Measurements from ENCODE around the gene FRMD4A.
"Not testable (repeated sequence)": the region's sequence is repeated elsewhere in the genome, so short reads cannot be mapped to it uniquely, and the experiment has no call there.

The FRMD4A gene

DNA sequence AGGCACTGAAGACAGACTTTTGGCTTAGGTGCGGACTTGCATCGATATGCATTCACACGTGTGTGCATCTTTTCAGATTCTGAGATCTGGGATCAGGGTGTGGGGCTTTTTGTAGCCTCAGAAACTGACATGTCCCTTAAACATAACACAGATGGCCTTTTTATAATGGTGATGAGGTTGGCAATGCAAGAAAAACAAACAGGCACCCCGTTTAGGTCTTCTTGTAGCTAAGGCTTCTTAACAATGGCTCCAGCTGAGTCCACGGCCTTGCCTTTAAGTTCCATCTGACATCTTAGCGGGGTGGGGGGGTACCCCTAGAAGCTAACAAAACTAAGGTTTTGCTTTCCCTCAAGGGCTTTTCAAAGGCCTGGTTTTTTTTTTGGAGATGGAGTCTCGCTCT, 597.7 kb downstream of the FRMD4A start:
- no peak for DNase-seq

DNA sequence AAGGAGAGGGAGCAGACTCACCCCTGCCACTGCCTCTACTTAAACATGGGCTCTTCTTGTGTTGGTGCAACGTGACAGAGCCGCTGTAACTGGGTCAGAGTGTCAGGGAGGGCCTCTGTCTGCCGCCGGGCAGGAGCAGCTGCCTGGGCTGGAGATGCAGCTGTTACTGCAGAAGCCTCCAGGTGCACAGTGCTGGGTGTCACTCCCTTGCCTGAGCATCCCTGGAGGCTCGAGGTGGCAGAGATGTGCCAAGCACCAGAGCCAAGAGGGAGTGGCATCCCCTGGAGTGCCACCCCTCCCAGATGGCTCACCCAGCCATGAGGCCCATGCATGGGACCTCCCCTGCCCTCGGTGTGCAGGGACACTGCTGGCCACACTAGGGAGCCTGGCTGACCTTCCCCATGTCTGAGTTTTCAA, 598.3 kb downstream of the FRMD4A start:
- DNase-seq: no peak

DNA sequence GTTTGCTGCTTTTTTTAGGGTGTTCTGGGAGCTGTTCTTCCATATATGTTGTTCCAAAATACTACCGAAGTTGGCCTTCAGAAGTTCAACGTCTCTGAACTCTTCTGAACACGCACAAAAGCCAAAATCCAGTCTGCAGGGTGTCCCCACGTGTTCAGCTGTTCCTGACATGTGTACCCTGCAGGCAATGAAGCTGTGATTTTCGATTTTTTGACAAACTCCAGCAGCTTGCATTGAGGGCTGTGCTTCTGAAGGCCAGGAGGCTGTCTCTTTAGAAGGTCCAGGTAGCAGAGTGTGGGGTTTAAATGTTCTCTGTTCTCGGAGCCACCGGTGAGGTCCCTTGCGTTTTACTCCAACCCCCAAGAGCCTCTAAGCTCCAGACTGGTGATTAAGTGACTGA, 598.9 kb downstream of the FRMD4A start:
- DNase-seq: no peak

DNA sequence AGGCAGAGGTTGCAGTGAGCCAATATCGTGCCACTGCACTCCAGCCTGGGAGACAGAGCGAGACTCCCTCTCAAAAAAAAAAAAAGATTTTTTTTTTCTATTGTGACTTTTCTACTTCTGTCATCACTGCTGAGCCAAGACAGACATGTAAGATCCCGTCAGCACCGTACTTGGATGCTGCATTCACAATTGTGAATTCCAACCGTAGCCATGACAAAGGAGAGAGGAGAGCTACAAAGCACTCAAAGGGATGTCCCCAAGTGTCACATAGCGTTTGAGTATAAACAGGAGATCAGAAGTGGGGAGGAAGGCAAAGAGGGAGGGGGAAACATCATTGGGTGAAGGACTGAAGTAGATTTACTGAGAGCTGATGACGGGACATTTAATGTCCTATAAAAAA, 599.8 kb downstream of the FRMD4A start:
- no peak for DNase-seq

DNA sequence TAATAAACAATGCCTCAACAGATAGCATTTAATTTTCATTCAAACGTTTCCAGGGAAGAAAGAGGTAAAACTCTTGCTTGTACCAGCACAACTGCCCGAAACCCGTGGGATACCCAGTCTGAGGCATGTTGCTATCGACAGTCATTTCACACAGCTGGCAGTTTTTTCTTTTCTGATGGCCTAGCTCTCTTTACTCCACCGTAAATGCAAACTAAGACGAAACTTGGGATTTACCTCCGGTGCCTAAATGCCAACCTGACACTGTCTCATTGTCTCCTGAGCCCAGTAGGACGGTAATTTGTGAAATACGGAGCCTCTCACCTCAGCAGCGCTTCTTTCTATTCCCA, 600.4 kb downstream of the FRMD4A start:
- DNase-seq: no peak

DNA sequence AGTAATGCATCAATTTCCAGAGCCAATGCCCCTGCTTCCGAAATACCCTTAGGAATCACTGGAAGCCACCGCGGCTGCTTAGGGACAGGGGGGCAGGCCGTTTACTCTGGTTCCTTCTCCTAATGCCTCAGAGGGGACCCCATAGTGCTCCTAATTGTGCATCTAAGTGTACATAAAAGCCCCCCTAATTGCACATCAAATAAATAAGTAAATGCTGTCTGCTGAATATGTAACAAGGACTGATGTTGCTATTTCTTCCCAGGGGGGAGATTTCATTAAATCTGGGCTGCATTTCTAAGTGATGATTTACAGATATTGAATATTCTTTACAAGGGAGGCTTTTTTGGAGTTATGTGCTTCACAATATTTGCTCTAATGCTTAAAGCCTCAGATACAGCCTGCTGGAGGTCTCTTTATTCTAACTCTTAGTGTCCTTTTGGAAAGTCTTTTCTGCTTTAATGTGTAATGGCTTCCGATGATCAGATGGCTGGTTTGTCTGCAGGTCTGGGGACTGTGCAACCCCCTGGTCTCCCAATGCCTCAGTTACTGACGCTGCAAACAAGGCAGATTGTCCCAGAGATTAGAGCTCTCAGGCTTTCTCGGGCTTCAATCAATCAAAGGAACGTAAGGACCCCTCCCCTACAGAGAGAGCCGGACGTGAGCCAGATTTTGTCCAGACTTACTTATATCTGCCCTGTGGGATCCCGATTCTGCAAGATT, 601.0 kb downstream of the FRMD4A start:
- DNase-seq: no peak

DNA sequence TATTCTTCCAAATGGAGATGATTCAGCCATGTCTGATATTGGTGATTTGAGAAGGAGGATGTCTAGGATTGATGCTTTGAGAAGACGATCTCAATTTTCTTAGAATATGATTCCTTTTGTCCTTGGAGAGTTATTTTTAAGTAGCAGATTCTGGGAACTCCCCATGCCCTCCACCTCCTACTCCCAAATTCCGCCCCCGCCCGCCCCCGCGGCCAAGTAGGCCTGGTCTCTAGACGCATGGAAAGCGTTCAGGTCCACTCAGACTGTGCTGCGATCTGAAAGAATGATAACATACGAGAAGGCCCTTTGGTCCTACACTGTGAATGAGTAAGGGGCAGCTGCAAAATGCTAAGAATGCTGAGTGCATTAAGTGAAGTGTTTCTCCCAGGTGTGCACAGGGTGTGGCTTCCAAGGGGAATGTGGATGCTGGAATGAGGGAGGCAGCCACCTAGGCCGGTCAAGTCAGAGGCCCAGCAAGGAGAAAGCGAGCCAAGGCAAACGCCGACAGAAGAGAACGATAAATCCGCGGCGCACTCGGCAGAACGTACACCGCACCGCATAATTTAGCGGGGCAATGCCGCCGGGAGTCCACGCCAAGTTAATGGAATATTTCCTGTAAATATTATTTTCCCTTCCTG, 601.7 kb downstream of the FRMD4A start:
- no peak for DNase-seq

DNA sequence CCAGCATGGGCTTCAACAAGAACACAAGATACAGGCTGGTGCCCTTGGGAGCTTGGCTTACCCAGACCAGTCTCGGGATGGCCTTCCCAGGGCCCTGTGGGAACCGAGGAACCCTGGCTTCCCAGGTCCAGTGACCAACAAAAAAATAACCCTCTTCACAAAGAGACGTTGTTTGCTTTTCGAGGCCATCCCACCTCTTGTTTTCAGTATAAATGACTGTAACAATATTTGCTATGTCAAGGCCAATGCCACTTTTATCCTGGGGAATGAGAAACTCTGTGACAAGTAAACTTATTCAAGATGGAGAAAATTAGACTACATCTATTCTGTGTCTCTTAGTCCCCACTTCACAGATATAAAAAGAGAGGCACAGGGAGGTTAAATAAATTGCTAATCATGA, 605.1 kb downstream of the FRMD4A start:
- no peak for DNase-seq

DNA sequence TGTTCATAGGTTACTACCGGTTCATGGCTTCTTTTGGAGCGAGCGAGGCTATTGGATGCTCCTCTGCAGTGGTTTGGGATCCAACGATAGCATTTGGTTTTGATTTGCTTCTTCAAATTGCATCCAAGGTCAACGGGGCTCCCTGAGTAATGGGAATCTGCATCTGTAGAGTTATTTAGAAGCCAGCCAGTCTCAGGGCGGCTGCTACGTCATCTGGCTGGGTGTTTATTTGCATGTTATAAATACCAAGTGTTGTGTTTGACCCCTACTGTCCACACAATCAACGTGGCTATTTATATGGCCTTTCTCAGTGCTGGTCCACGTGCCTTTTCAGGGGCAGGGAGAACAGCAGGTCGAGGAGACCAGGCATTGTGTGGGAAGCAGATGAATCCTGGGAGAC, 606.2 kb downstream of the FRMD4A start:
- no peak for DNase-seq

DNA sequence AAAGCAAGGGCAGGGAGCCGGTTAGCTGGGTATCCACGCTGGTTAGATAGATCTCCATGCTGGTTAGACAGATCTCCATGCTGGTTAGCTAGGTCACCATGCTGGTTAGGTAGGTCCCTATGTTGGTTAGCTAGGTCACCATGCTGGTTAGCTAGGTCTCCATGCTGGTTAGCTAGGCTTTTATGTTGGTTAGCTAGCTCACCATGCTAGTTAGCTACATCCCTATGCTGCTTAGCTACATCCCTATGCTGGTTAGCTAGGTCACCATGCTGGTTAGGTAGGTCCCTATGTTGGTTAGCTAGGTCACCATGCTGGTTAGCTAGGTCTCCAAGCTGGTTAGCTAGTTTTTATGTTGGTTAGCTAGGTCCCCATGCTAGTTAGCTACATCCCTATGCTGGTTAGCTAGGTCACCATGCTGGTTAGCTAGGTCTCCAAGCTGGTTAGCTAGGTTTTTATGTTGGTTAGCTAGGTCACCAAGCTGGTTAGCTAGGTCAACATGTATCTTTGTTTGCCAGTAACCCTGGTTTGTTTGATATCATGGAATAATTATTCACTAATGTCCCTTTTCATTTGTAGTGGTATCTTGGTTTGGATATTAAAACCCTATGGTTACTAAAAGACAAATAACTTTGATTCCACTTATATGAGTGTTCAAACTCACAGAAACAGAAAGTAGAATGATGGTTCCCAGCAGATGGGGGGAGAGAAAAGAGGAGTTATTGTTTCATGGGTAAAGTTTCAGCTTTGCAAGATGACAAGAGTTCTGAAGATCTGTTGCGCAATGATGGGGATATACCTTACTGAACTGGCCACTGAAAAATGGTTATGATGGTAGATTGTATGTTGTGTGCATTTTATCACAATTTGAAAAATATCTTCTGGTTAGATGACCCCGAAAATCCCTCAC, 607.7 kb downstream of the FRMD4A start:
- DNase-seq: no peak

DNA sequence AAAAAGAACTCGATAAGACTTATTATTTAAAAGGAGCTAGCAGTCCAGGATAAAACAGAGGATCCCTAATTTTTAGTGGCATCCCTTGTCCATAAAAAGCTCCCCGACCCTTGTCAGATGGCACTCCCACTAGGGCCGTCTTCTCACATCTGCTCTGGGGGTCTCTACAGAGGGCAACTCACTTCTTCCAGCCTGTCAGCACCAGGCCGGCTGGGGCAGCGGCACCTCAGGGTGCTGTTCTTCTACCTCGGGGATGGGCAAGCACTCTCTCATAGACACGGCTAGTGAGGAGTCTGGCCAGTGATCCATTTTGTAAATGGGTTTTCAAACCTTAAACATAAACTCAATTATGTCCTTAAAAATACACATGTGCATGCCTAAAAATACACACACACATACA, 609.2 kb downstream of the FRMD4A start:
- DNase-seq: no peak

DNA sequence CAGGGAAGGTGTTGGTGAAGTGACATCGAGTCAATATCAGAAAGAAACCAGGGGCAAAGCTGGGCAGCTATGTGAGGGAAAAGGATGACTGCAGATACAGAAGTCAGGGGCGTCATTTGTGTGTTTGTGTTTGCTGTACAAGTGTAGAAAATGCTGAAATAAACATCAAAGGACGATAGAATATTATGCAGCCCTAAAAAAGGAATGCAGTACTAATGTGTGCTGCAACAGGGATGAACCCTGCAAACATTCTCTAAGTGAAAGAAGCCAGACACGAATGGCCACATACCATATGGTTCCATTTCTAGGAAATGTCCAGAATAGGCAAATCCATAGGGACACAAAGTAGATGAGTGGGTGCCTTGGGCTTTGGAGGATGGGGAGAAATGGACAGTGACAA, 610.0 kb downstream of the FRMD4A start:
- no peak for DNase-seq

DNA sequence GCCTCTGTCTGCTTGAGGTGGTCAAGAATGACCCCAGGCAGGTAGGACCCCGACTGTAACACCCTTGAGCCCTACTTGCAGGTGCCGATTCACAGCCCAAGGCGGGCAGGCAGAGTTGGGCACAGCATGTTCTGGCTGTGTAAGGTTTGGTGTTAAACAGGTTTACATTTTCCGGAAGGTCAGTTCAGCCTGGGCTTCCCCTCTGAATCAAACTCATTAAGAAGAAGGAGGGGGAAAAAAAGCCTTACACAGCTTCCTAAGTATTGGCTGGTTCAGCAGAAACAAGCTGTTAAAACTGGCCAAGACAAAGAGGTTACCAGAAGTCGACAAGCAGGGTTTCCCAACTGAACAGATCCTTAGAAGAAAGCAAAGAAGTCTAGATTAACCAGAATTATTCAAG, 611.3 kb downstream of the FRMD4A start:
- DNase-seq: no peak

DNA sequence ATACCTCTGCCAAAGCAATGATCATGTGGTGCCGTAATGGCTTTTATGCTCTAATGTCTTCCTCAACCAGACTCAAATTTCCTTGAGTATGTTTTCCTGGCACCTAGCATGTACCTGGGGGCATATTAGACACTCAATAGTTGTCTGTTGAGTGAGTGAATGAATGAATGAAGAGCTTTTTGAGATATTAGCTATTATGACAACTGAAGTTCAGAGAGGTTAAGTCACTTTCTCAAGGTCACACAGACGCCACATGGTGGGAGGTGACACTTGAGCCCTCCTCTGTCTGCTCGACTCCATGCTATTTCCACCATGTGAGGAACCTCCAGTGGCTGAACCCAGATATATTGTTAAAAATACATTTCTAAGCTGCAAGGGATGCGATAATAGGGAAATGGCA, 611.9 kb downstream of the FRMD4A start:
- no peak for DNase-seq

DNA sequence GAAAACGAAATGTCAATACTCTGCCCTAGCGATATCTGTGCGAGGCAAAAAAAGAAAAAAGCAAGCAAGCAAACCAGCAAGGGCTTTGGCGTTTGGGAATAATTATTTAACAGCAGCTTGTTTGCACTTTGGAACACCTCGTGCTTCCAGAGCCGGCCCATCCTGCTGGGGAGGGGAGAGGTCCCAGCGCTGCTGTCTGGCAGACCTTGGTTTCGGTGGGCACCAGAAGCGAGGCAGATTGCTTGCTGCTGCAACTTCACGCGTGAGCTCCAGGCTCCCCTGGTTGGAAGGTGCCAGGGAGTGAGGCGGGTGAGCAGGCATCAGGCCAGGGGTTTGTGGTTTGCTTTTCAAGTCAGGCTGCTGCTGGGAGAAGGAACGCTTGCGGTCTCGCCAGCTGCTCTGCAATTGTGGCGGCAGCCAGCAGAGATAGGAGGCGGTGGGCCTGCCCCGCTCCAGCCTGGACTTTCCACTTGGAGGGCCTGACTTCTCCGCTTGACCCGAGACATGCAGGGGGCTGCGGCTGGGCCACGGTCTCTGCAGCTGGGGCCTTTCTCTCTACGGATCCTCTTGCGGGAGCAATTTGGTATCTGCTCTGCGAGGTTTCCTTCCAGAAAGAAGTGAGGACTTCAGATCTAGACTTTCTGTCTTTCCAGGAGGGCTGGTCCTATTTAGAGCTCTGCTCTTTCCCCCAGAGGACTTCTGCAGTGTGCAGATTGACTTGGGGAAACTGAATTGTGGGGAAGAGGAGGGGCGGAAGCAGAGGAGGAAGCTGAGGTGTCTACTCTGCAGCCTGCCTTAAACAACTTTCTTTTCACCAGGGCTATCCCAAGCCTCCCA, 612.6 kb downstream of the FRMD4A start:
- DNase-seq: no peak

DNA sequence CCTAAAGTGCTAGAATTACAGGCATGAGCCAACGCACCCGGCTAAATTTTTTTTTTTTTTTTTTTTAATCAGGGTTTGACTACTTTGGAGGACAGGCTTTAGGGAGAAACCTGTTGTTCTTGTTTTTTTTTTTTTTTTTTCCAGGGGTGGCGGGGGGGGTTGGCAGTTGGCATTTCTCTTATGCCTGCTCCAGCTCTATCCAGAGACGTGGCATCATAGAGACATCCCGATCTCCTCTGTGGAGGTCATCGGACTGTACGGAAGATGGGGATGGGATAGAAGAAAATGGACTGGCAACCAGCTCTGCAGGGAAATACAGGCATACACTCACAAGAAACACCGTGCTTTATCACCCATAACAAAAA, 613.2 kb downstream of the FRMD4A start:
- no peak for DNase-seq

DNA sequence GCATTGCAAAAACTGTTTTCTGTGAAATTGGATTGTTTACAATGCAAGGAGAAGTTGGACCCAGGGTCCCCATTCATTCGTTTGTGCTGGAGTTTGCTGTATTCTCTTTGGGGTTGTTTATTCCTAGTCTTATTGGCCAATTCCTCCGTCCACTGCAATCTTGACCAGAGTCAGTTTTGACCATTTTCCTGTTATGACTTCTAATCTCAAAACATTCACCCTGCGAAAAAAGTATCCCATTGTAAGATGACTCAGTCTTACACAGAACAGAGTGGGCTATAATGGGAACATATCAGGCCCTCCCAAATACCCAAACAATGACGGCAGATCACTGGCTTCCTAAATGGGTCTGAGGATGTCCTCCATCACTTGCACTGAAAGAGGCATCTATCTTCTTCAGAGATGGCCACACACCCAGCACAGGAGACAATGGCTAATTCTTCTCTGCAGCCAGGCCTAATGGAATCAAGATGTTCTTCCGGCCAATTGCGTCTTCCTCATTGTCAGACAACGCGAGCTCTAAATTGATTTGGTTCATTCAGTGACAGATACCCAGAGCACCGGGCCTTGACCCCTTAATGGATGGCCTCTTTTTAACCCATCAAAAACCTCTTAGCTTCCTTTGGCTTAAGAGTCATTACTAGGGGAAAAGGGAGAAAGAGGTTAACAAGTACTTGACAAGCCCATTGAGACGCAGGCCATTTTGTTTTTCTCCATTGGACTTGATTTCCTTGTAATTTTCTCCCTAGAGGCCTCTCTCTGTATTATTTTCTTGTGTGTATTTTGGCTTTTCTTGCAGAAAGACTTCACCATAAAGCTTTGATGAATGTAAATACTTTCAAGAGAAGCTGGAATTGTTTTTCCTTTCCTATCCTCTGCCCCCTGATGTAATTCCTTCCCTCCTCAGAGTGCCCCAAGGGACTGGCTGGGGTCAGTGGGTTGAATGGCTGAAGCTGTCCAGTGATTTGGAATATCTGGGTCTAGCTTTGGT, 614.3 kb downstream of the FRMD4A start:
- DNase-seq: no peak

DNA sequence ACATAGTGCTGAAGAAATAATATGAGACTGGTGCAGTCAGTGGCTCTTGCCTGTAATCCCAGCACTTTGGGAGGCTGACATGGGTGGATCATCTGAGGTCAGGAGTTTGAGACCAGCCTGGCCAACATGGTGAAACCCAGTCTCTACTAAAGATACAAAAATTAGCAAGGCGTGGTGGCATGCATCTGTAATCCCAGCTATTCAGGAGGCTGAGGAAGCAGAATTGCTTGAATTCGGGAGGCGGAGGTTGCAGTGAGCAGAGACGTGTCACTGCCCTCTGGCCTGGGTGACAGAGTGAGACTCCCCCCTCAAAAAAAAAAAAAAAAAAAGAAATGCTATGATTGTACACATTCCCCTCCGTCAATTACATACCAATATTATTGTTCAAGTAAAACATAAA, 615.1 kb downstream of the FRMD4A start:
- not testable (repeated sequence) for DNase-seq

DNA sequence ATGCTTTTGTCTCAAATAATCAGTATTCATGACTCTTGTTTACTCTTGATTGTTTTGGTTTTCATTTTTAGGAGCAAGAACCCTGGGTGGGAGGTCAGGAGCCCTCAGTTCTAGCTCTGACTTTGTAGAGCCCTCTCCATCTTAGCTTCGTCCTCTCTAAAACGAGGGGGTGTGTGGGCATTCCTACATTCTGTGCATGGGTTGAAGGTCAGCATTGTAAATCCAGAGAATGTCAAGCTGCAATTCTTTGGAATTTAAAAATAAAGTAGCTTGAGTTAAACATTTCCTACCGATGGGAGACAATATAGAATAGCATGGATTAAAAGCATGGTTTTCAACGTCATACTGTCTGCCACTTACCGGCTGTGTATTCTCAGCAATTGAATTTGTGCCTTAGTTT, 615.6 kb downstream of the FRMD4A start:
- DNase-seq: no peak

DNA sequence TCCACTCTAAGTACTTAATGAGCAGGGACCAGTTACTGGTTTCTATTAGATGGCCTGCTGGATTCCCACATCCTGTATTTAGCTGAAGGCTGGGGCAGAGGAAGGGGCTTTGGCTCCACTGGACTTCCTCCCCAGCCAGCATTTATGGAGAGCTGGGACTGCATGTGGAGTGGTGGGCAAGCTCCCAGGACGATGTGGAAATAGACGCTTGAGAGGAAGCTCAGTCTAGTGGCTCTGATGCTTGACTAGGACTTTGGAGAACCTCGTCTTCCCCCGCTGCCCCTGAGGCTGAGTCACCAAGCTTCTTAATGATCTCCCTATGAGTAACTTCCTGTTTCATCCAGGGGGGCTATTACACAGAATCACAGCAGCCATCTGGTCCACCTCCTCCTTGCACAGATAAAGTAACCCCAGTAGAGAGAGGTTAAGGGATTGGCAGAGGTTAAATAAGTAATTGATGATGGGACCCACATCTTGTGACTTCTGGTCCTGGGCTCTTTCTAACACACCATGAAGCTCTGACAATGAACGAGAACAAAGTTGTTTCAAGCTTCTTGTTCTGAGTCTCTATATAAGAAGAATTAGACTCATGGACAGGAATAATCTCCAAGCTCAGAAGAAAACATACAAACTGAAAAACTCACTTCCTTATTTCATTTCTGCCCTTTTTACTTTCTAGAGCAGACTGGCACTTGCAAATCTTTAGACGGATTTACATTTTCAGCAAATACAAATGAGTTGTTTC, 617.7 kb downstream of the FRMD4A start:
- DNase-seq: no peak

DNA sequence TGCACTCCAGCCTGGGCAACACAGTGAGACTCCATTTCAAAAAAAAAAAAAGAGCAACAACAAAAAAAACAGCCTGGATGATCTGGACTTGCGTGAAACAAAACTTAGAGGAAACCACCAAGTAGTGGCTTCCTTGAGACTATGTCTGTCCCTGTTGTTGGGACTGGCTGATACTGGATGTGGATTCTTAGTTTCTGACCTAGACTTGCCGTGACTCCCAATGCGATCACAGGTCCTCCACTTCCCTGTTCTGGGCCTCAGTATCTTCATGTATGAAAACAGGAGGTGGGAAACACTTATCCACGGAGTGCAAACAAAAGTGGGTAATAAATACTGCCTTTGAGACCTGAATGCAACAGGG, 618.3 kb downstream of the FRMD4A start:
- no peak for DNase-seq
